HG03066 (cell line): Measurements from ENCODE around the gene NLRP7.

Source experiments
- ATAC-seq: cut with Tn5 transposase; IDR thresholded peaks from one replicate; pipeline ENCODE4 v1.9.1; 2021; ENCODE audit warnings: low read depth; ENCODE audit not compliant: unreplicated experiment

Gene NLRP7

GRCh38 chr19:54875506-54875905, 71.8 kb downstream of the NLRP7 start:
- no peak for ATAC-seq

GRCh38 chr19:54873990-54874389, 73.3 kb downstream of the NLRP7 start, which contains the start of gene FCAR:
FCAR (plus strand) TSS chr19:54874235; CDS start chr19:54874290, 55 bp downstream.
- ATAC-seq, result no peak
